H1 (cell line): ENCODE measurements around the gene TXNDC11. TPM values are rescaled to one million over a fixed set of nuclear protein-coding genes. Genes with fewer than 3 reads are reported as not detected.

Experiments
- CTCF ChIA-PET: fragments of 300-600 bp; sonication (Branson Sonifier 250); formaldehyde crosslinking; loops from one replicate; lab custom pipeline; 2021; ENCODE audit not compliant: partially characterized antibody; lab: Charles Lee
- POLR2A ChIA-PET: fragments of 300-600 bp; sonication (Branson Sonifier 250); formaldehyde crosslinking; loops from one replicate; lab custom pipeline; 2021; ENCODE audit warnings: inconsistent platforms; ENCODE audit not compliant: partially characterized antibody; lab: Charles Lee
- DNase-seq, 2 experiments: peaks; one replicate each; pipeline versions ENCODE4 v3.0.0 to v3.0.0-alpha.2; 2010 to 2022; ENCODE audit warnings: low spot score in 2 of 2, low read depth in 1 of 2, mixed read lengths in 1 of 2
- FAIRE-seq: peaks from 2 replicates; lab custom pipeline; 2011; peaks lifted over from hg19 to GRCh38; lab: Jason Lieb, UNC
- H2AFZ ChIP-seq: 2 replicates; pipeline ENCODE4 v1.8.1; 2012; ENCODE audit warnings: low read length, inconsistent platforms
- H2AK5ac ChIP-seq: 2 replicates; pipeline ENCODE4 v1.6.1; 2013; ENCODE audit warnings: low read depth, low read length
- H2BK120ac ChIP-seq: replicated peaks from 2 replicates; pipeline ENCODE3; 2013; ENCODE audit warnings: low read depth, low read length, inconsistent platforms
- H2BK12ac ChIP-seq: 2 replicates; pipeline ENCODE4 v1.6.1; 2013; ENCODE audit warnings: low read depth, low read length
- H2BK15ac ChIP-seq: 2 replicates; pipeline ENCODE4 v1.6.1; 2013; ENCODE audit warnings: low read length
- H2BK20ac ChIP-seq: 2 replicates; pipeline ENCODE4 v1.6.1; 2013; ENCODE audit warnings: low read length
- H2BK5ac ChIP-seq: 2 replicates; pipeline ENCODE4 v1.6.1; 2013; ENCODE audit warnings: low read depth, low read length
- H3K14ac ChIP-seq: 2 replicates; pipeline ENCODE4 v1.6.1; 2013; ENCODE audit warnings: inconsistent platforms; ENCODE audit not compliant: insufficient read length
- H3K18ac ChIP-seq: 2 replicates; pipeline ENCODE4 v1.6.1; 2013; ENCODE audit warnings: low read length; ENCODE audit errors: extremely low read depth
- H3K23ac ChIP-seq: 2 replicates; pipeline ENCODE4 v1.6.1; 2013; ENCODE audit warnings: inconsistent platforms; ENCODE audit not compliant: insufficient read length
- H3K23me2 ChIP-seq: 2 replicates; pipeline ENCODE4 v1.6.1; 2013; ENCODE audit warnings: low read depth, low read length
- H3K27ac ChIP-seq: 2 replicates; pipeline ENCODE4 v1.6.1; 2011; ENCODE audit warnings: low read depth, low read length, inconsistent platforms
- H3K27me3 ChIP-seq, 4 experiments: replicated peaks in 1 of 4; 1 replicate in 1 of 4; 2 replicates in 3 of 4; pipeline versions ENCODE4 v1.6.1 to v1.8.1; 2011 to 2013; ENCODE audit warnings: low read length in 3 of 4, mild to moderate bottlenecking in 3 of 4, inconsistent platforms in 2 of 4, mixed read lengths in 2 of 4, moderate library complexity in 1 of 4; ENCODE audit not compliant: control insufficient read depth in 3 of 4, insufficient read depth in 3 of 4; ENCODE audit errors: extremely low read depth in 1 of 4
- H3K36me3 ChIP-seq, 4 experiments: 2 replicates each; pipeline versions ENCODE4 v1.6.1 to v1.8.1; 2011 to 2013; ENCODE audit warnings: mild to moderate bottlenecking in 4 of 4, low read length in 3 of 4, moderate library complexity in 2 of 4, control low read depth in 1 of 4, inconsistent platforms in 1 of 4; ENCODE audit not compliant: insufficient read depth in 4 of 4, control insufficient read depth in 2 of 4
- H3K4ac ChIP-seq: replicated peaks from 2 replicates; pipeline ENCODE3; 2013; ENCODE audit warnings: low read length, low read depth, mixed read lengths, inconsistent platforms; ENCODE audit not compliant: insufficient read length
- H3K4me1 ChIP-seq, 4 experiments: replicated peaks in 1 of 4; 1 replicate in 1 of 4; 2 replicates in 3 of 4; pipeline versions ENCODE4 v1.6.1 to v1.8.1; 2011 to 2013; ENCODE audit warnings: low read length in 3 of 4, inconsistent platforms in 2 of 4, mixed read lengths in 1 of 4; ENCODE audit not compliant: insufficient read depth in 4 of 4, control insufficient read depth in 3 of 4
- H3K4me2 ChIP-seq, 2 experiments: 2 replicates each; pipeline versions ENCODE4 v1.6.1 to v1.8.1; 2011 to 2013; ENCODE audit warnings: low read depth in 2 of 2, low read length in 2 of 2, control low read depth in 1 of 2, inconsistent platforms in 1 of 2, mild to moderate bottlenecking in 1 of 2; ENCODE audit not compliant: insufficient read depth in 1 of 2
- H3K4me3 ChIP-seq, 4 experiments: fragments of 200-600, 300-600 bp in 1 of 4; sonication (generic), shearing (Covaris generic), sonication (Bioruptor Twin) in 1 of 4; 2 replicates each; pipeline versions ENCODE4 v1.5.1 to v1.8.1; 2011 to 2016; ENCODE audit warnings: low read length in 4 of 4, low read depth in 3 of 4, control low read depth in 2 of 4, inconsistent platforms in 2 of 4, mild to moderate bottlenecking in 2 of 4, mixed read lengths in 1 of 4, moderate library complexity in 1 of 4; ENCODE audit not compliant: insufficient read depth in 2 of 4; ENCODE audit errors: extremely low read depth in 1 of 4
- H3K56ac ChIP-seq: replicated peaks from 2 replicates; pipeline ENCODE3; 2013; ENCODE audit warnings: low read depth, mild to moderate bottlenecking, mixed read lengths, low read length, inconsistent platforms; ENCODE audit not compliant: insufficient read length
- H3K79me1 ChIP-seq: 2 replicates; pipeline ENCODE4 v1.6.1; 2013; ENCODE audit warnings: low read depth, low read length, control low read depth
- H3K79me2 ChIP-seq, 2 experiments: 2 replicates each; pipeline versions ENCODE4 v1.6.1 to v1.8.1; 2012 to 2013; ENCODE audit warnings: low read length in 2 of 2, mild to moderate bottlenecking in 2 of 2, inconsistent platforms in 1 of 2; ENCODE audit not compliant: insufficient read depth in 2 of 2, control insufficient read depth in 1 of 2
- H3K9ac ChIP-seq, 4 experiments: replicated peaks in 1 of 4; 1 replicate in 1 of 4; 2 replicates in 3 of 4; pipeline versions ENCODE4 v1.6.1 to v1.8.1; 2011 to 2013; ENCODE audit warnings: low read depth in 3 of 4, low read length in 3 of 4, control low read depth in 2 of 4, mild to moderate bottlenecking in 2 of 4, moderate library complexity in 2 of 4, inconsistent platforms in 1 of 4; ENCODE audit errors: extremely low read depth in 1 of 4
- H3K9me3 ChIP-seq, 2 experiments: 2 replicates each; pipeline versions ENCODE4 v1.6.1 to v1.8.1; 2012 to 2013; ENCODE audit warnings: mild to moderate bottlenecking in 2 of 2, moderate library complexity in 2 of 2, control low read depth in 1 of 2, inconsistent platforms in 1 of 2, low read depth in 1 of 2, low read length in 1 of 2, mixed read lengths in 1 of 2; ENCODE audit not compliant: insufficient read depth in 2 of 2
- H4K20me1 ChIP-seq, 2 experiments: replicated peaks in 1 of 2; 2 replicates each; pipeline versions ENCODE3 to v1.8.1; 2011 to 2013; ENCODE audit warnings: inconsistent platforms in 2 of 2, low read length in 2 of 2, mild to moderate bottlenecking in 1 of 2; ENCODE audit not compliant: insufficient read depth in 2 of 2, control insufficient read depth in 1 of 2
- H4K5ac ChIP-seq: 2 replicates; pipeline ENCODE4 v1.6.1; 2013; ENCODE audit warnings: low read length, low read depth, mixed read lengths, inconsistent platforms; ENCODE audit not compliant: insufficient read length
- H4K8ac ChIP-seq: 2 replicates; pipeline ENCODE4 v1.8.0; 2013; ENCODE audit warnings: mild to moderate bottlenecking, moderate library complexity, low read length, inconsistent platforms; ENCODE audit not compliant: insufficient read depth; ENCODE audit errors: extremely low read depth
- H4K91ac ChIP-seq: replicated peaks from 2 replicates; pipeline ENCODE3; 2013; ENCODE audit warnings: low read length, mixed read lengths, inconsistent platforms; ENCODE audit not compliant: insufficient read length
- CBX5 ChIP-seq: fragments of 300-800, 300-1000 bp; sonication (generic); IDR thresholded peaks from 2 replicates; pipeline ENCODE4 v1.7.1; 2016; ENCODE audit warnings: antibody characterized with exemption, low read length, low read depth
- TAF7 ChIP-seq: optimal IDR thresholded peaks from 2 replicates; pipeline ENCODE3; 2011; ENCODE audit warnings: low read depth, mild to moderate bottlenecking, inconsistent platforms, low read length, moderate library complexity, borderline replicate concordance
- WGBS, 2 experiments: shearing (Covaris generic) in 1 of 2; methylation state at CpG; one replicate each; pipeline versions ENCODE4 v1.1.6 to v1.1.7; 2013 to 2015; ENCODE audit warnings: low lambda C conversion rate in 2 of 2, mixed read lengths in 2 of 2, inconsistent platforms in 1 of 2, low coverage in 1 of 2, missing lambda C conversion rate in 1 of 2; ENCODE audit not compliant: insufficient replicate concordance in 2 of 2, insufficient coverage in 1 of 2, insufficient read length in 1 of 2; ENCODE audit errors: extremely low coverage in 1 of 2, missing lambda C conversion rate in 1 of 2; 5-methylcytosine and 5-hydroxymethylcytosine counted together
- polyA plus RNA-seq, 7 experiments: library from polyadenylated mRNA; depleted of rRNA in 3 of 7; stranded (reverse) in 5 of 7; unstranded in 2 of 7; fragments of >200 nt in 5 of 7; fragments of 200-250 nt in 2 of 7; gene quantifications; 1 replicate in 5 of 7; 2 replicates in 1 of 7; 4 replicates in 1 of 7; pipeline versions ENCODE4 v1.2.1 to v1.2.3, GENCODE V29; 2011 to 2013; ENCODE audit warnings: missing spikeins in 2 of 7, mixed read lengths in 2 of 7
- total RNA-seq: library from RNA; stranded (reverse); fragmentation: NEBNext Ultra II Directional; extraction: Animal tissue kit (Norgen Biotek cat#: 25700); gene quantifications from 2 replicates; pipeline ENCODE4 v1.2.1, GENCODE V29; 2021

Gene TXNDC11
- total and polyA plus RNA-seq, 2 of the 8 experiments (the other 6 are each of a cell fraction or from before 2014, with no cell fraction given), result 13.5 to 13.8 TPM

- Histone ChIP-seq H4K20me1 (peaks cover 0 to 3% of the 10 kb centered on the region in 2 experiments), H3K56ac (no peak overlapping the region), H3K79me1 (no peaks in the 10 kb centered on the region), H2BK12ac (no peak overlapping the region), H2BK20ac (no peak overlapping the region), H3K79me2 (no peaks in the 10 kb centered on the region), H3K14ac (no peak overlapping the region), H3K27ac (no peak overlapping the region), H4K5ac (no peak overlapping the region), H3K9ac (no peak overlapping the region), H2BK120ac (no peak overlapping the region), H2BK5ac (no peak overlapping the region), H4K8ac (no peak overlapping the region), H3K18ac (no peak overlapping the region), H3K36me3 (no peaks in the 10 kb centered on the region; a peak in 3 of 8 replicates), H3K23ac (no peak overlapping the region), H2AK5ac (no peak overlapping the region), H3K23me2 (no peaks in the 10 kb centered on the region; the same call in 1 of the 2 replicates), H3K9me3 (no peaks in the 10 kb centered on the region), H3K4ac (no peak overlapping the region), H3K4me1 (no peaks in the 10 kb centered on the region), H2AFZ (no peak overlapping the region), H3K4me3 (no peak overlapping the region), H2BK15ac (no peak overlapping the region), H3K27me3 (no peaks in the 10 kb centered on the region), H4K91ac (no peak overlapping the region), H3K4me2 (no peak overlapping the region)
- TF ChIP-seq TAF7 (no peak), CBX5 (no peak)
- DNase-seq (no peak), FAIRE-seq (no peak)
- CTCF ChIA-PET, result interaction anchor here (0.8 to 1.8 kb wide), 7 partner anchors 10 to 450 kb away, joined by 3 to 5 read pairs (median 3); no protein-coding TSS in a partner anchor
- 95% methylated on average over 4 of the region's 4 CpGs; no CpG with 5 or more reads in 1 of the 2 experiments for WGBS, 2 experiments
- POLR2A ChIA-PET, result no interaction called here
Observed at GRCh38 chr16:11707679-11708197, 34.9 kb downstream of the TXNDC11 start.
